OCI-LY3 (cell line): Measurements from ENCODE around the gene ATP8B1.

Experiments
- CTCF ChIP-seq: fragments of 200-600, 300-600 bp; sonication (generic); IDR thresholded peaks from 2 replicates; pipeline ENCODE4 v1.5.1; 2014; ENCODE audit warnings: antibody characterized with exemption, low read length, low read depth
- EZH2phosphoT487 ChIP-seq: fragments of 200-600 bp; shearing (Covaris generic); IDR thresholded peaks from 2 replicates; pipeline ENCODE4 v1.6.1; 2018; ENCODE audit warnings: antibody characterized with exemption, mixed run types, low read depth

- no peak for TF ChIP-seq CTCF
- no peak for TF ChIP-seq EZH2phosphoT487
Measured at GRCh38 chr18:57804557-57804956, 1.4 kb upstream of the ATP8B1 start.
